GM23338 (cell line): ENCODE data around the gene RABGAP1L. TPM values are rescaled to one million over a fixed set of nuclear protein-coding genes. Genes with fewer than 3 reads are reported as not detected.

Experiments used
- ATAC-seq: fragments of 200-7000 bp; cut with Tn5 transposase; 3 replicates; pipeline ENCODE4 v1.9.1; 2020
- DNase-seq: peaks from one replicate; pipeline ENCODE4 v3.0.0-alpha.2; 2015; ENCODE audit warnings: low spot score
- H2AFZ ChIP-seq: fragments of 200-600 bp; sonication (generic); 2 replicates; pipeline ENCODE4 v1.8.0; 2016; ENCODE audit warnings: antibody characterized with exemption, mild to moderate bottlenecking, moderate library complexity
- H3F3A ChIP-seq: fragments of 200-600 bp; sonication (generic); replicated peaks from 2 replicates; pipeline ENCODE4 v1.8.0; 2017; ENCODE audit warnings: antibody characterized with exemption, mixed run types, low read depth
- H3K27ac ChIP-seq: fragments of 200-600 bp; sonication (generic); 2 replicates; pipeline ENCODE4 v1.6.1; 2016; ENCODE audit warnings: low read depth
- H3K27me3 ChIP-seq: fragments of 200-600 bp; sonication (generic); 2 replicates; pipeline ENCODE4 v1.8.0; 2016; ENCODE audit warnings: mild to moderate bottlenecking, mixed run types, moderate library complexity; ENCODE audit not compliant: insufficient read depth
- H3K36me3 ChIP-seq: fragments of 200-600 bp; sonication (generic); 2 replicates; pipeline ENCODE4 v1.8.0; 2016; ENCODE audit warnings: mild to moderate bottlenecking; ENCODE audit not compliant: insufficient read depth
- H3K4me1 ChIP-seq: fragments of 200-600 bp; sonication (generic); 2 replicates; pipeline ENCODE4 v1.8.0; 2016; ENCODE audit warnings: mild to moderate bottlenecking, moderate library complexity; ENCODE audit not compliant: insufficient read depth
- H3K4me2 ChIP-seq: fragments of 200-600 bp; sonication (generic); 2 replicates; pipeline ENCODE4 v1.7.1; 2017; ENCODE audit warnings: mixed run types
- H3K4me3 ChIP-seq: fragments of 200-600 bp; sonication (generic); 2 replicates; pipeline ENCODE4 v1.6.1; 2016; ENCODE audit warnings: mixed run types
- H3K79me2 ChIP-seq: fragments of 200-600 bp; sonication (generic); replicated peaks from 2 replicates; pipeline ENCODE4 v1.8.0; 2017; ENCODE audit warnings: mild to moderate bottlenecking; ENCODE audit not compliant: insufficient read depth
- H3K9me2 ChIP-seq: fragments of 200-600 bp; sonication (generic); 2 replicates; pipeline ENCODE4 v1.8.0; 2017; ENCODE audit not compliant: insufficient read depth
- H4K20me1 ChIP-seq: fragments of 200-600 bp; sonication (generic); replicated peaks from 2 replicates; pipeline ENCODE4 v1.8.0; 2017; ENCODE audit warnings: mild to moderate bottlenecking; ENCODE audit not compliant: insufficient read depth
- H3K27ac Mint-ChIP-seq: 2 replicates; pipeline ENCODE4 v1.8.0; 2020; ENCODE audit warnings: inconsistent platforms, mild to moderate bottlenecking, moderate library complexity, mixed read lengths
- H3K27me3 Mint-ChIP-seq: 3 replicates; pipeline ENCODE4 v1.8.0; 2022; ENCODE audit warnings: low read depth, mild to moderate bottlenecking, moderate library complexity, mixed read lengths, inconsistent platforms; ENCODE audit not compliant: insufficient read depth, poor library complexity
- H3K36me3 Mint-ChIP-seq: 3 replicates; pipeline ENCODE4 v1.8.0; 2021; ENCODE audit warnings: low read depth, mild to moderate bottlenecking, inconsistent platforms, moderate library complexity, mixed read lengths
- H3K4me1 Mint-ChIP-seq: 3 replicates; pipeline ENCODE4 v1.8.0; 2020; ENCODE audit warnings: mild to moderate bottlenecking, inconsistent platforms, mixed read lengths
- H3K4me3 Mint-ChIP-seq: 3 replicates; pipeline ENCODE4 v1.8.0; 2021; ENCODE audit warnings: moderate library complexity, mild to moderate bottlenecking, inconsistent platforms, mixed read lengths
- H3K9me3 Mint-ChIP-seq: 3 replicates; pipeline ENCODE4 v1.8.0; 2020; ENCODE audit warnings: moderate library complexity, mild to moderate bottlenecking, inconsistent platforms, mixed read lengths
- CREB1 ChIP-seq: fragments of 250-450 bp; sonication (Bioruptor Pico); IDR thresholded peaks from 2 replicates; pipeline ENCODE4 v1.5.0; 2020; ENCODE audit warnings: low read depth, mild to moderate bottlenecking, moderate library complexity
- ETS1 ChIP-seq: IDR thresholded peaks from 2 replicates; pipeline ENCODE4 v1.6.1; 2016; ENCODE audit warnings: antibody characterized with exemption
- EZH2 ChIP-seq: fragments of 200-600 bp; sonication (generic); IDR thresholded peaks from one replicate; pipeline ENCODE4 v1.8.0; 2017; ENCODE audit warnings: antibody characterized with exemption, mild to moderate bottlenecking, low read depth; ENCODE audit not compliant: unreplicated experiment
- EZH2phosphoT487 ChIP-seq: fragments of 200-600 bp; sonication (generic); IDR thresholded peaks from one replicate; pipeline ENCODE4 v1.8.1; 2018; ENCODE audit warnings: antibody characterized with exemption; ENCODE audit not compliant: unreplicated experiment
- JUNB ChIP-seq: IDR thresholded peaks from one replicate; pipeline ENCODE4 v1.6.1; 2016; ENCODE audit warnings: antibody characterized with exemption; ENCODE audit not compliant: unreplicated experiment
- NANOG ChIP-seq: IDR thresholded peaks from 2 replicates; pipeline ENCODE4 v1.6.1; 2016; ENCODE audit warnings: antibody characterized with exemption, borderline replicate concordance
- POLR2AphosphoS5 ChIP-seq: IDR thresholded peaks from 2 replicates; pipeline ENCODE4 v1.6.1; 2016; ENCODE audit warnings: antibody characterized with exemption, low read depth
- REST ChIP-seq: IDR thresholded peaks from one replicate; pipeline ENCODE4 v1.6.1; 2018; ENCODE audit warnings: antibody characterized with exemption; ENCODE audit not compliant: unreplicated experiment
- ZNF114 ChIP-seq: fragments of 250-450 bp; sonication (Bioruptor Pico); IDR thresholded peaks from 2 replicates; pipeline ENCODE4 v1.5.0; 2020; ENCODE audit warnings: mild to moderate bottlenecking, moderate library complexity
- ZNF331 ChIP-seq: fragments of 250-450 bp; sonication (Bioruptor Pico); IDR thresholded peaks from 2 replicates; pipeline ENCODE4 v1.5.0; 2020; ENCODE audit warnings: low read depth, mild to moderate bottlenecking, moderate library complexity
- ZNF462 ChIP-seq: fragments of 250-450 bp; sonication (Bioruptor Pico); IDR thresholded peaks from 2 replicates; pipeline ENCODE4 v1.5.0; 2020; ENCODE audit warnings: mild to moderate bottlenecking, moderate library complexity
- polyA plus RNA-seq: library from polyadenylated mRNA; unstranded; fragments of >200 nt; fragmentation: Nextera tagmentation; extraction: Ambion mirVana; gene quantifications from 2 replicates; pipeline ENCODE4 v1.2.1, GENCODE V29; 2016
- total RNA-seq: library from RNA; depleted of rRNA; stranded (reverse); fragments of >200 nt; shearing (Covaris generic); gene quantifications from 2 replicates; pipeline ENCODE4 v1.2.3, GENCODE V29; 2014

RABGAP1L gene
- total and polyA plus RNA-seq, 2 experiments from 2014 or later: 83.2 to 136 TPM

GRCh38 chr1:174912264-174912663 is 752.9 kb downstream of the RABGAP1L start:
- H3K36me3 ChIP-seq: peaks cover 5% of the 10 kb centered on the region; the same call in 1 of the 2 replicates
- no peaks in the 10 kb centered on the region for H3F3A ChIP-seq
- H3K27ac ChIP-seq: peak overlapping the region; percentile 30; the same call in 1 of the 2 replicates
- H3K4me3 ChIP-seq: no peak overlapping the region
- H3K9me2 ChIP-seq: no peaks in the 10 kb centered on the region
- H3K27ac Mint-ChIP-seq: no peak overlapping the region
- H3K79me2 ChIP-seq: peaks cover 100% of the 10 kb centered on the region
- H2AFZ ChIP-seq: no peak overlapping the region
- no peak for DNase-seq
- peaks cover 10% of the 10 kb centered on the region for H3K4me1 Mint-ChIP-seq
- H3K4me3 Mint-ChIP-seq: no peak overlapping the region
- no peak overlapping the region for H3K4me2 ChIP-seq
- peaks cover 37% of the 10 kb centered on the region for H3K36me3 Mint-ChIP-seq
- peaks cover 4% of the 10 kb centered on the region for H3K27me3 Mint-ChIP-seq
- no peaks in the 10 kb centered on the region for H3K9me3 Mint-ChIP-seq
- H3K27me3 ChIP-seq: no peaks in the 10 kb centered on the region
- H4K20me1 ChIP-seq: peaks cover 57% of the 10 kb centered on the region
- H3K4me1 ChIP-seq: 0 out of 2 replicates have a peak, but pooled peaks cover 2% of the 10 kb centered on the region
- TF ChIP-seq JUNB (no peak), EZH2phosphoT487 (no peak), NANOG (no peak), ZNF114 (CRISPR knock-in tag) (no peak)
- ATAC-seq: no peak

- Mint-ChIP-seq H3K4me1 (peaks cover 10% of the 10 kb centered on the region), H3K36me3 (peaks cover 33% of the 10 kb centered on the region), H3K4me3 (no peak overlapping the region), H3K27me3 (peaks cover 4% of the 10 kb centered on the region), H3K9me3 (no peaks in the 10 kb centered on the region), H3K27ac (no peak overlapping the region)
- H3K27me3 ChIP-seq: no peaks in the 10 kb centered on the region
- no peaks in the 10 kb centered on the region; the same call in 1 of the 2 replicates for H3F3A ChIP-seq
- H3K4me1 ChIP-seq: 0 out of 2 replicates have a peak, but pooled peaks cover 2% of the 10 kb centered on the region
- peak overlapping the region; percentile 37; the same call in 1 of the 2 replicates for H3K27ac ChIP-seq
- no peak for ATAC-seq
- H3K4me2 ChIP-seq: no peak overlapping the region
- H2AFZ ChIP-seq: no peak overlapping the region
- H3K4me3 ChIP-seq: no peak overlapping the region
- DNase-seq: no peak
- H3K9me2 ChIP-seq: no peaks in the 10 kb centered on the region
- peaks cover 5% of the 10 kb centered on the region; the same call in 1 of the 2 replicates for H3K36me3 ChIP-seq
- peaks cover 53% of the 10 kb centered on the region for H4K20me1 ChIP-seq
- peaks cover 100% of the 10 kb centered on the region for H3K79me2 ChIP-seq
- TF ChIP-seq POLR2AphosphoS5 (no peak), ETS1 (no peak), ZNF331 (CRISPR knock-in tag) (no peak), REST (no peak), ZNF462 (CRISPR knock-in tag) (no peak), CREB1 (CRISPR knock-in tag) (no peak), EZH2 (no peak), JUNB (no peak), NANOG (no peak)
Measured at GRCh38 chr1:174913225-174913903, 754.0 kb downstream of the RABGAP1L start.
